OCI-M1 (cell line): ENCODE data around the gene WDR45B.
"Not testable (repeated sequence)": the region's sequence is repeated elsewhere in the genome, so short reads cannot be mapped to it uniquely, and the experiment has no call there.

Source experiments
- DNase-seq: peaks from one replicate; lab custom pipeline; 2025; lab: John Stamatoyannopoulos, UW

WDR45B gene

GRCh38 chr17:82599674-82600661 is 48.3 kb downstream of the WDR45B start:
- no peak for DNase-seq

- no peak for DNase-seq
Observed at GRCh38 chr17:82598256-82599119, 49.8 kb downstream of the WDR45B start.

GRCh38 chr17:82596837-82597672 is 51.2 kb downstream of the WDR45B start:
- DNase-seq = no peak

- DNase-seq = no peak
Observed at GRCh38 chr17:82596296-82596695, 51.9 kb downstream of the WDR45B start.

- no peak for DNase-seq
Observed at GRCh38 chr17:82595893-82596292, 52.4 kb downstream of the WDR45B start.

- no peak for DNase-seq
Observed at GRCh38 chr17:82594571-82594970, 53.7 kb downstream of the WDR45B start.

GRCh38 chr17:82593590-82594087 is 54.6 kb downstream of the WDR45B start:
- no peak for DNase-seq

GRCh38 chr17:82592767-82593589 is 55.3 kb downstream of the WDR45B start:
- DNase-seq = peak; percentile 91

- no peak for DNase-seq
Observed at GRCh38 chr17:82592289-82592766, 55.9 kb downstream of the WDR45B start.

- DNase-seq = no peak
Observed at GRCh38 chr17:82590881-82591539, 57.2 kb downstream of the WDR45B start.

GRCh38 chr17:82590216-82590615 is 58.0 kb downstream of the WDR45B start:
- DNase-seq = no peak

- no peak for DNase-seq
Observed at GRCh38 chr17:82589851-82590180, 58.4 kb downstream of the WDR45B start.

- DNase-seq = no peak
Observed at GRCh38 chr17:82588266-82589175, 59.7 kb downstream of the WDR45B start.

- no peak for DNase-seq
Observed at GRCh38 chr17:82587234-82588086, 60.8 kb downstream of the WDR45B start.

- no peak for DNase-seq
Observed at GRCh38 chr17:82586576-82587233, 61.5 kb downstream of the WDR45B start.

GRCh38 chr17:82585935-82586575 is 62.2 kb downstream of the WDR45B start:
- not testable (repeated sequence) for DNase-seq

- no peak for DNase-seq
Observed at GRCh38 chr17:82583720-82584234, 64.5 kb downstream of the WDR45B start.
